Tibial artery (tissue), 4 donors: ENCODE data around the gene SMIM27.

ENCODE experiments used
- DNase-seq, 2 donors: peaks; one replicate each; pipeline ENCODE4 v3.0.0-alpha.2; 2019
- H3K27ac ChIP-seq, 2 donors: fragments of 200-600 bp; sonication (generic) in 1 of 2; 1 replicate in 1 of 2; 2 replicates in 1 of 2; pipeline ENCODE4 v1.5.1; 2018 to 2019; ENCODE audit warnings: mild to moderate bottlenecking in 1 of 2
- H3K27me3 ChIP-seq, 2 donors: fragments of 200-600 bp; sonication (generic) in 1 of 2; one replicate each; pipeline versions ENCODE4 v1.5.1 to v1.6.0; 2016 to 2019
- H3K36me3 ChIP-seq, 3 donors: fragments of 200-600 bp; sonication (generic) in 2 of 3; one replicate each; pipeline ENCODE4 v1.5.1; 2016 to 2019; ENCODE audit warnings: mild to moderate bottlenecking in 2 of 3
- H3K4me1 ChIP-seq, 4 donors: fragments of 200-600 bp; sonication (generic) in 2 of 4; 1 replicate in 3 of 4; 2 replicates in 1 of 4; pipeline ENCODE4 v1.5.1; 2016 to 2019
- H3K4me3 ChIP-seq, 2 donors: fragments of 200-600 bp; sonication (generic) in 1 of 2; 1 replicate in 1 of 2; 2 replicates in 1 of 2; pipeline ENCODE4 v1.5.1; 2018 to 2019; ENCODE audit warnings: mild to moderate bottlenecking in 2 of 2
- H3K9me3 ChIP-seq, 3 donors: fragments of 200-600 bp; sonication (generic) in 1 of 3; one replicate each; pipeline ENCODE4 v1.5.1; 2016 to 2019
- intact Hi-C: fragments of 100-400 bp; cut with DNase I; formaldehyde crosslinking; loops from one replicate; pipeline ENCODE4 v1.15.0; 2023; ENCODE audit warnings: low total_unique reads
- TF ChIP-seq, protein P1 (sequence below), 2 experiments: fragments of 200-600 bp in 1 of 2; fragments of 450-650 bp in 1 of 2; IDR thresholded peaks; one replicate each; pipeline ENCODE4 v1.5.1; 2017 to 2019; ENCODE audit warnings: antibody characterized with exemption in 2 of 2, mild to moderate bottlenecking in 1 of 2, moderate library complexity in 1 of 2

SMIM27 gene

DNA sequence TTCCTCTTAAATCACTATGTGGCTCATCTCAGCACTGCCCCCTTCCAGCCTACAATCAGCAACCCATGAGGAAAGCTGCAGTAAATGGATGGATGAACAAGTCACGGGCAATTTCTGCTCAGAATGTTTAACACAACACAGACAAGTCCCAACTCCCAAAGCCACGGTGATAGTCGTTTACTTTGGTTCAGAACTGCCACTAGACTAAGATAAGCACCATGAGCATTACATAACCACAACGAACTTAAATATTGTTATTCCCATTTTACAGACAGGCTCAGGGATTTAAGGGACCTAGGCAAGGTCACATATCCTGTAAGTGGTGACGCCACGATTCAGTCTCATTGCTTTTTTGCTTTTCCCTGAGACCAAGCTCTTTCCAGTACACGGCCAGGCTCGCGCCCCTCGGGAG is 2.0 kb upstream of the SMIM27 start:
- H3K4me1 ChIP-seq = peaks cover 0 to 44% (median 16%) of the 10 kb centered on the region in 4 donors
- H3K27ac ChIP-seq = peak overlapping the region; percentile 93 to 94
- TF ChIP-seq, protein P1, sequence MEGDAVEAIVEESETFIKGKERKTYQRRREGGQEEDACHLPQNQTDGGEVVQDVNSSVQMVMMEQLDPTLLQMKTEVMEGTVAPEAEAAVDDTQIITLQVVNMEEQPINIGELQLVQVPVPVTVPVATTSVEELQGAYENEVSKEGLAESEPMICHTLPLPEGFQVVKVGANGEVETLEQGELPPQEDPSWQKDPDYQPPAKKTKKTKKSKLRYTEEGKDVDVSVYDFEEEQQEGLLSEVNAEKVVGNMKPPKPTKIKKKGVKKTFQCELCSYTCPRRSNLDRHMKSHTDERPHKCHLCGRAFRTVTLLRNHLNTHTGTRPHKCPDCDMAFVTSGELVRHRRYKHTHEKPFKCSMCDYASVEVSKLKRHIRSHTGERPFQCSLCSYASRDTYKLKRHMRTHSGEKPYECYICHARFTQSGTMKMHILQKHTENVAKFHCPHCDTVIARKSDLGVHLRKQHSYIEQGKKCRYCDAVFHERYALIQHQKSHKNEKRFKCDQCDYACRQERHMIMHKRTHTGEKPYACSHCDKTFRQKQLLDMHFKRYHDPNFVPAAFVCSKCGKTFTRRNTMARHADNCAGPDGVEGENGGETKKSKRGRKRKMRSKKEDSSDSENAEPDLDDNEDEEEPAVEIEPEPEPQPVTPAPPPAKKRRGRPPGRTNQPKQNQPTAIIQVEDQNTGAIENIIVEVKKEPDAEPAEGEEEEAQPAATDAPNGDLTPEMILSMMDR (IDR thresholded peaks at IDR 0.05) = no peak
- no peaks in the 10 kb centered on the region for H3K9me3 ChIP-seq
- DNase-seq = no peak
- no peaks in the 10 kb centered on the region for H3K27me3 ChIP-seq
- peaks cover 0 to 6% (median 0%) of the 10 kb centered on the region in 3 donors for H3K36me3 ChIP-seq
- peak overlapping the region; percentile 83 to 90 for H3K4me3 ChIP-seq
- intact Hi-C loops = loop anchor here (1.0 kb wide), 1 partner anchor 23 kb away; the partner anchor contains the start of gene NDUFB6

DNA sequence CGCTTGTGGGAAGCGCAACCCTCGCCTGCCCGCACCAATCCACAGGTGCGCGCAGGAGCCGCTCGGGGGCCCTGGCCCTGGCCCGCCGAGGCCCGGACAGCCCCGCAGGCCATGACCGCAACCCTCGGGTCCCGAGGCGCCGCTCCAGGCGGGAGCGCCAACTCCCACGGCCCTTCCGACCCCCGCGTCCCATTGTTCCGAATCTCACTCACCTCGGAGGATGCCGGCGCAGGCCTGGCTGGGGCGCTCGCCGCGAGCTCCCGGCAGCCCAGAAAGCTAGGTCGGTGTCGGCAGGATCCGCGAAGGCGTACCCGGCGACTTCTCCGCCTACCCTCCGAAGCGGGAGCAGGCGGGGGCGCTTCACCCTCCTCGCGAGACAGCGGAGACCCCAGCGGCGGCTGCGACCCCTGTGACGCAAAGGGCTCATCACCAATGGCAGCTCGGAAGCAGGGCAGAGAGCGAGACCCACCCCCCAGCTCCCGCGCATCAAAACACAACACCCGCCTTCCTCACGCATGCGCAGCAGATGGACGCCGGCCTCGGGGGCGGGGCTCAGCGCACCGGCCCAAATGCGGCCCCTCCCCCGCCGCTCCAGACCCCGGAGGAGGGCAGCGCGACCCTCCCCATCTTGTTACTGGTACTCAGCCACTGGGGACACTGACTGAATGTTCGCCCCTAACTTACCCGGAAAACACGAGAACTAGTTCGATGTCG is 1.4 kb upstream of the SMIM27 start:
- intact Hi-C loops = loop anchor here (1.0 kb wide), 1 partner anchor 23 kb away; the partner anchor contains the start of gene NDUFB6
- Histone ChIP-seq H3K4me1 (peaks cover 0 to 39% (median 16%) of the 10 kb centered on the region in 4 donors), H3K4me3 (peak overlapping the region; percentile 83 to 90), H3K36me3 (peaks cover 0 to 6% (median 0%) of the 10 kb centered on the region in 3 donors), H3K27ac (peak overlapping the region; percentile 93 to 94), H3K27me3 (no peaks in the 10 kb centered on the region), H3K9me3 (no peaks in the 10 kb centered on the region)
- DNase-seq = peak; percentile 94 to 96
- TF ChIP-seq, protein P1 (IDR thresholded peaks at IDR 0.05) = no peak

DNA sequence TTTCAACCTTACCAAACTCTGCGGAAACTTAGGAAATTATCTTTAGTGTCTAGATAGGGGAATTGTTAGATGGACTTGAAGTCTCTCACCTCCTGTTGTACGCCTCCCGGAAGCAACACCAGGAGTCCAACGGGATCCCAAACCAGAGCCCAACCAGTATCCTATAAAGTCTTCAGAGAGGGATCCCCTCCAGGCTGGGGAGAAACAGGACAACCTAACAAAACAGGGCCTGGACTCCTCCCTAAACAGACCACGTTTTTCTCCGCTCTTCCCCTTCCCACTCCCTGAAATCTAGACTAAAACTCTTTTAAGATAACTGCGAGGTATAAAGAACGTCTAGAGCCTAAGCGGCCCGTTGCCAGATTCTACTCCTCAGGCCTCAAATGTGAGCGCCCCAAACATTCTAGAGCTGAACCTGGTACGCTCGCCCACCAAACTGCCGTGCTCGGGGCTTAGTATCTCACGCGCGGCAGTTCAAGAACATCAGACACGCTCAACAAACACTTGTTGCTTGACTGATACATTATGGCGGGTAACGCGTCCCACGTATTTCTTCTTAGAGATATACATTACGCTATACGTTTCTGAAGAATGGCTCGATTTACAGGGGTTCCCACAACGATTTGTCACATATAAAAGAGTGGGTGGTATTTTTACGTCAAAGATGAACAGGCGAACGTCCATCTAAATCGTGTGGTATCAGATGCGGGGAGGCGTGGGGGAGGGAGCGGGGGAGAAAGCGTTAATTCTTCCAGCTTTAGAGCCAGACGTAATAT is 663 bp upstream of the SMIM27 start:
- TF ChIP-seq, protein P1 (IDR thresholded peaks at IDR 0.05) = no peak
- Histone ChIP-seq H3K4me1 (peaks cover 0 to 34% (median 16%) of the 10 kb centered on the region in 4 donors), H3K27ac (peak overlapping the region; percentile 93 to 94), H3K36me3 (peaks cover 0 to 10% (median 0%) of the 10 kb centered on the region in 3 donors), H3K27me3 (no peaks in the 10 kb centered on the region), H3K9me3 (no peaks in the 10 kb centered on the region), H3K4me3 (peak overlapping the region; percentile 83 to 90)
- intact Hi-C loops = no loop called here
- peak; percentile 28 to 73 for DNase-seq

DNA sequence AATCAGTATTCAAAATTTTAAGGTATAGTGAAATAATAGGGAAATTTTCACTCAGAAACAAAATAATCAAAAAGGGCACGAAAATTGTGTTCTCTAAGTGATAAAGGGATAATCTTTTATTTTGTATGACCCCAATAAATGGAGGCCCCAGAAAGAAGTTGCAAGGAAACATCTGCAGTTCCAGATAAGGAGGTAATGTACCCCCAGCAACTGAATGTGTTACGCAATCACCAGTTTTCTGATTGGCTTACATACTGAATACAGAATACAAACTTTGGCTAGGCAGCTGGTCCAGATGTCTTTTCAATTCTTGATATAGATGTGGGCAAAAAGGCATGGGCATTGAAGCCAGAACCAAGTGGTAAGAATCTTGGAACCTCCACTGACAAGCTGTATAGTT is 2.0 kb downstream of the SMIM27 start:
- Histone ChIP-seq H3K36me3 (peaks cover 0 to 5% (median 0%) of the 10 kb centered on the region in 3 donors), H3K4me1 (peaks cover 0 to 24% (median 14%) of the 10 kb centered on the region in 4 donors), H3K9me3 (no peaks in the 10 kb centered on the region), H3K27ac (no peak overlapping the region), H3K27me3 (no peaks in the 10 kb centered on the region), H3K4me3 (no peak overlapping the region)
- intact Hi-C loops = no loop called here
- TF ChIP-seq, protein P1 (IDR thresholded peaks at IDR 0.05) = no peak
- DNase-seq = no peak

DNA sequence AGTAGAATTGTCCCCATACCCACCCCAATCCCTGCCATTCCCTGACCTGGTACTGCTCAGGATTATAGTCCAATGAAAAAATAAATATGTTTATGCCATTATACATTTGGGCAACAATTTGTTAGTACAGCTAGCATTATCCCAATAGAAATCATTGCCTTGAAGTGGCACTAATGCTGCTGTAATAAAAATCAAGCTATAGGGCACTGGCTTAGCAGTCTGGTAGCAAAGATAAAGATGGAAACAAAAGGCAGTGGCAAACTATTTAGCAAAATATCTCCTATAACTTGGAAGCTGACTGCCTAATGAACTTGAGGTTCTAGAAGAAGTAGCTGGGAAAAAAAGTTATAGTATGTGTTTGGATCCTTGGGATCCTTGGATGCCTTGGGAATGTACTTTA is 2.5 kb downstream of the SMIM27 start:
- intact Hi-C loops = no loop called here

More for the DNA sequence above, 2.5 kb downstream of the SMIM27 start:
- TF ChIP-seq, protein P1 (IDR thresholded peaks at IDR 0.05) = no peak
- H3K27ac ChIP-seq = no peak overlapping the region
- H3K36me3 ChIP-seq = peaks cover 0 to 4% (median 0%) of the 10 kb centered on the region in 3 donors
- H3K4me3 ChIP-seq = no peak overlapping the region
- H3K4me1 ChIP-seq = peaks cover 0 to 19% (median 9%) of the 10 kb centered on the region in 4 donors
- DNase-seq = no peak
- no peaks in the 10 kb centered on the region for H3K9me3 ChIP-seq
- H3K27me3 ChIP-seq = no peaks in the 10 kb centered on the region
